Upper lobe of right lung (tissue), 1 donor: ENCODE results near the gene IL1B. TPM values are rescaled to one million over a fixed set of nuclear protein-coding genes. Genes with fewer than 3 reads are reported as not detected.

ENCODE experiments used
- ATAC-seq: fragments of 200-7000 bp; cut with Tn5 transposase; one replicate; pipeline ENCODE4 v1.9.1; 2020; ENCODE audit warnings: mild to moderate bottlenecking, moderate library complexity
- DNase-seq: peaks from one replicate; pipeline ENCODE4 v3.0.0-alpha.2; 2020
- H3K27ac ChIP-seq: fragments of 200-600 bp; one replicate; pipeline ENCODE4 v1.8.0; 2022
- H3K27me3 ChIP-seq: fragments of 200-600 bp; one replicate; pipeline ENCODE4 v1.8.0; 2022; ENCODE audit warnings: mild to moderate bottlenecking
- H3K36me3 ChIP-seq: fragments of 200-600 bp; one replicate; pipeline ENCODE4 v1.8.0; 2022
- H3K4me1 ChIP-seq: fragments of 200-600 bp; one replicate; pipeline ENCODE4 v1.8.0; 2022
- H3K4me3 ChIP-seq: fragments of 200-600 bp; one replicate; pipeline ENCODE4 v1.8.0; 2022; ENCODE audit warnings: mild to moderate bottlenecking
- H3K9me3 ChIP-seq: fragments of 200-600 bp; one replicate; pipeline ENCODE4 v1.8.0; 2022
- CTCF ChIP-seq: fragments of 200-600 bp; IDR thresholded peaks from one replicate; pipeline ENCODE4 v1.8.0; 2022; ENCODE audit warnings: antibody characterized with exemption
- intact Hi-C: fragments of 100-400 bp; cut with DNase I; formaldehyde crosslinking; loops from one replicate; pipeline ENCODE4 v1.11.0; 2022
- total RNA-seq: library from RNA; stranded (reverse); fragmentation: NEBNext Ultra II Directional; extraction: Animal tissue kit (Norgen Biotek cat#: 25700); gene quantifications from one replicate; pipeline ENCODE4 v1.2.1, GENCODE V29; 2021
- donor health status: DM: no; HTN: yes; CAD: no; lungs with severe emphysema.

The IL1B gene
- total RNA-seq, 1 donor from 2014 or later: 11.5 TPM

- ATAC-seq (no peak), DNase-seq (no peak)
- no peak for TF ChIP-seq CTCF
- no peaks in the 10 kb centered on the region for H3K9me3 ChIP-seq
- H3K36me3 ChIP-seq: no peaks in the 10 kb centered on the region
- H3K4me1 ChIP-seq: no peaks in the 10 kb centered on the region
- no peak overlapping the region for H3K27ac ChIP-seq
- no peak overlapping the region for H3K4me3 ChIP-seq
- no peaks in the 10 kb centered on the region for H3K27me3 ChIP-seq
- intact Hi-C loops: no loop called here
Observed at GRCh38 chr2:112830682-112831512, 5.7 kb downstream of the IL1B start.

- Histone ChIP-seq H3K4me3 (no peak overlapping the region), H3K4me1 (no peaks in the 10 kb centered on the region), H3K27me3 (no peaks in the 10 kb centered on the region), H3K36me3 (no peaks in the 10 kb centered on the region), H3K9me3 (no peaks in the 10 kb centered on the region), H3K27ac (no peak overlapping the region)
- no peak for TF ChIP-seq CTCF
- intact Hi-C loops: no loop called here
- no peak for DNase-seq
- no peak for ATAC-seq
Observed at GRCh38 chr2:112829961-112830681, 6.5 kb downstream of the IL1B start.

GRCh38 chr2:112829101-112829960, 7.2 kb downstream of the IL1B start:
- ATAC-seq (no peak), DNase-seq (no peak)
- no peak for TF ChIP-seq CTCF
- Histone ChIP-seq H3K36me3 (no peaks in the 10 kb centered on the region), H3K9me3 (no peaks in the 10 kb centered on the region), H3K4me1 (no peaks in the 10 kb centered on the region), H3K4me3 (no peak overlapping the region), H3K27ac (no peak overlapping the region), H3K27me3 (no peaks in the 10 kb centered on the region)
- intact Hi-C loops: no loop called here

GRCh38 chr2:112828251-112828691, 8.3 kb downstream of the IL1B start:
- H3K36me3 ChIP-seq: no peaks in the 10 kb centered on the region
- DNase-seq: no peak
- ATAC-seq: no peak
- H3K9me3 ChIP-seq: no peaks in the 10 kb centered on the region
- intact Hi-C loops: no loop called here
- no peak overlapping the region for H3K27ac ChIP-seq
- H3K27me3 ChIP-seq: no peaks in the 10 kb centered on the region
- TF ChIP-seq CTCF: no peak
- H3K4me3 ChIP-seq: no peak overlapping the region
- H3K4me1 ChIP-seq: no peaks in the 10 kb centered on the region

- no peaks in the 10 kb centered on the region for H3K9me3 ChIP-seq
- H3K36me3 ChIP-seq: no peaks in the 10 kb centered on the region
- no peak overlapping the region for H3K27ac ChIP-seq
- TF ChIP-seq CTCF: no peak
- no peaks in the 10 kb centered on the region for H3K27me3 ChIP-seq
- intact Hi-C loops: no loop called here
- ATAC-seq: no peak
- no peak for DNase-seq
- H3K4me3 ChIP-seq: no peak overlapping the region
- H3K4me1 ChIP-seq: no peaks in the 10 kb centered on the region
Observed at GRCh38 chr2:112827604-112828185, 8.9 kb downstream of the IL1B start.
